Upper lobe of right lung (tissue), 1 donor: ENCODE measurements around the gene PTPRN2. TPM values are rescaled to one million over a fixed set of nuclear protein-coding genes. Genes with fewer than 3 reads are reported as not detected.

Experiments
- ATAC-seq: fragments of 200-7000 bp; cut with Tn5 transposase; one replicate; pipeline ENCODE4 v1.9.1; 2020; ENCODE audit warnings: mild to moderate bottlenecking, moderate library complexity
- DNase-seq: peaks from one replicate; pipeline ENCODE4 v3.0.0-alpha.2; 2020
- H3K27ac ChIP-seq: fragments of 200-600 bp; one replicate; pipeline ENCODE4 v1.8.0; 2022
- H3K27me3 ChIP-seq: fragments of 200-600 bp; one replicate; pipeline ENCODE4 v1.8.0; 2022; ENCODE audit warnings: mild to moderate bottlenecking
- H3K36me3 ChIP-seq: fragments of 200-600 bp; one replicate; pipeline ENCODE4 v1.8.0; 2022
- H3K4me1 ChIP-seq: fragments of 200-600 bp; one replicate; pipeline ENCODE4 v1.8.0; 2022
- H3K4me3 ChIP-seq: fragments of 200-600 bp; one replicate; pipeline ENCODE4 v1.8.0; 2022; ENCODE audit warnings: mild to moderate bottlenecking
- H3K9me3 ChIP-seq: fragments of 200-600 bp; one replicate; pipeline ENCODE4 v1.8.0; 2022
- intact Hi-C: fragments of 100-400 bp; cut with DNase I; formaldehyde crosslinking; loops from one replicate; pipeline ENCODE4 v1.11.0; 2022
- total RNA-seq: library from RNA; stranded (reverse); fragmentation: NEBNext Ultra II Directional; extraction: Animal tissue kit (Norgen Biotek cat#: 25700); gene quantifications from one replicate; pipeline ENCODE4 v1.2.1, GENCODE V29; 2021
- TF ChIP-seq, protein P1 (sequence below): fragments of 200-600 bp; IDR thresholded peaks from one replicate; pipeline ENCODE4 v1.8.0; 2022; ENCODE audit warnings: antibody characterized with exemption
- donor health status: DM: no; HTN: yes; CAD: no; lungs with severe emphysema.

Gene PTPRN2
- total RNA-seq, 1 donor from 2014 or later = 4.9 TPM

DNA sequence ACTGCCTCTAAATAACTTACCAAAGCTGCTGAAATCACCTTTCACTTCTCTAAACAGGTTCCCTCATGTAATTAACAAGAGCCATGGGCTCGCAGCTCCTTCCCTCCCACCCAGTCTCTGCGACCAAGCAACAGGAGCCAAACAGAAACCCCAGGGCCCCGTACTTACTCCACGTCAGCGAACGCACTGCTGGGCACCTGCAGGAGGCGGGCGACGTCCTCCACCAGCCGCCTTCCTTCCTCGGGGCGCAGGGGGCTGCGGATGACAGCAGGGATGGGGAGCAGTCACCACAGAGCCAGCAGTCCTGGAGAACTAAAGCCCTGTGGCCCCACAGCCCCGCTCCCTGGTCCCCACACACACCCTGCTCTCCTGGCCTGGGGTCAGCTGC is 477.0 kb downstream of the PTPRN2 start:
- DNase-seq (no peak), ATAC-seq (no peak)
- intact Hi-C loops = no loop called here
- no peaks in the 10 kb centered on the region for H3K27me3 ChIP-seq
- no peaks in the 10 kb centered on the region for H3K4me1 ChIP-seq
- no peaks in the 10 kb centered on the region for H3K36me3 ChIP-seq
- H3K4me3 ChIP-seq = no peak overlapping the region
- H3K27ac ChIP-seq = no peak overlapping the region
- H3K9me3 ChIP-seq = no peaks in the 10 kb centered on the region
- TF ChIP-seq, protein P1, sequence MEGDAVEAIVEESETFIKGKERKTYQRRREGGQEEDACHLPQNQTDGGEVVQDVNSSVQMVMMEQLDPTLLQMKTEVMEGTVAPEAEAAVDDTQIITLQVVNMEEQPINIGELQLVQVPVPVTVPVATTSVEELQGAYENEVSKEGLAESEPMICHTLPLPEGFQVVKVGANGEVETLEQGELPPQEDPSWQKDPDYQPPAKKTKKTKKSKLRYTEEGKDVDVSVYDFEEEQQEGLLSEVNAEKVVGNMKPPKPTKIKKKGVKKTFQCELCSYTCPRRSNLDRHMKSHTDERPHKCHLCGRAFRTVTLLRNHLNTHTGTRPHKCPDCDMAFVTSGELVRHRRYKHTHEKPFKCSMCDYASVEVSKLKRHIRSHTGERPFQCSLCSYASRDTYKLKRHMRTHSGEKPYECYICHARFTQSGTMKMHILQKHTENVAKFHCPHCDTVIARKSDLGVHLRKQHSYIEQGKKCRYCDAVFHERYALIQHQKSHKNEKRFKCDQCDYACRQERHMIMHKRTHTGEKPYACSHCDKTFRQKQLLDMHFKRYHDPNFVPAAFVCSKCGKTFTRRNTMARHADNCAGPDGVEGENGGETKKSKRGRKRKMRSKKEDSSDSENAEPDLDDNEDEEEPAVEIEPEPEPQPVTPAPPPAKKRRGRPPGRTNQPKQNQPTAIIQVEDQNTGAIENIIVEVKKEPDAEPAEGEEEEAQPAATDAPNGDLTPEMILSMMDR = no peak

DNA sequence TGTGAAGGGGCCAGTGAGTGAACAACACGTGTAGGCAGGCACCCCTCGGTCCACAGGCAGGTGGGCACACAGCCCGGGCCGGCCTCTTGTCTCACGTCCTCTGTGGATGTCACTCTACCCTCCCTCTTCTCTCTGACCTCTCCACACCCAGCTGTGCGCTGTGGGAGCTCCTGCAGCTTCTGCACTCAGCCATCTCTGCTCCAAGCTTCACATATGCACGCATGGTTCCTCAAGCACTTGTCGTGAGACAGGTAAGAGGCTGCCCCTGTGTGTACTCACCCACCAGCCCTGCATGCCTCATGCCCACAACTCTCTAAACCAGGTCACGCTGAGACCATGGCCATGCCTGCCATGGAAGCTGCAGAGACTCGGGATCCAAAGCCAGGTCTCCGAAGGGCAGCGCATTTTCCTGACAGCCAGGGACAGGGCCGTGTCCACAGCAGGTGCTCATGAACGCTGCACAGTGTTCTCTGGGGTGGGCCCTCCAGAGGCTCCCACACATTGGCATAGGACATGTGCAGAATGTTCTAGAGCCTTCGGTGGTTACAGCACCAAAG is 477.5 kb downstream of the PTPRN2 start:
- DNase-seq = no peak
- no peak for ATAC-seq
- intact Hi-C loops = no loop called here
- no peak overlapping the region for H3K27ac ChIP-seq
- no peaks in the 10 kb centered on the region for H3K27me3 ChIP-seq
- H3K9me3 ChIP-seq = no peaks in the 10 kb centered on the region
- no peaks in the 10 kb centered on the region for H3K36me3 ChIP-seq
- TF ChIP-seq, protein P1 = no peak
- no peaks in the 10 kb centered on the region for H3K4me1 ChIP-seq
- no peak overlapping the region for H3K4me3 ChIP-seq

- Histone ChIP-seq H3K4me3 (no peak overlapping the region), H3K36me3 (no peaks in the 10 kb centered on the region), H3K27ac (no peak overlapping the region), H3K27me3 (no peaks in the 10 kb centered on the region), H3K9me3 (no peaks in the 10 kb centered on the region), H3K4me1 (no peaks in the 10 kb centered on the region)
- intact Hi-C loops = no loop called here
- ATAC-seq (no peak), DNase-seq (no peak)
- TF ChIP-seq, protein P1 = no peak
Observed at GRCh38 chr7:158109364-158110033, 478.1 kb downstream of the PTPRN2 start.

- Histone ChIP-seq H3K9me3 (no peaks in the 10 kb centered on the region), H3K36me3 (no peaks in the 10 kb centered on the region), H3K4me1 (no peaks in the 10 kb centered on the region), H3K4me3 (no peak overlapping the region), H3K27ac (no peak overlapping the region), H3K27me3 (no peaks in the 10 kb centered on the region)
- intact Hi-C loops = no loop called here
- TF ChIP-seq, protein P1 = no peak
- DNase-seq = no peak
- no peak for ATAC-seq
Observed at GRCh38 chr7:158108646-158109293, 478.9 kb downstream of the PTPRN2 start.

DNA sequence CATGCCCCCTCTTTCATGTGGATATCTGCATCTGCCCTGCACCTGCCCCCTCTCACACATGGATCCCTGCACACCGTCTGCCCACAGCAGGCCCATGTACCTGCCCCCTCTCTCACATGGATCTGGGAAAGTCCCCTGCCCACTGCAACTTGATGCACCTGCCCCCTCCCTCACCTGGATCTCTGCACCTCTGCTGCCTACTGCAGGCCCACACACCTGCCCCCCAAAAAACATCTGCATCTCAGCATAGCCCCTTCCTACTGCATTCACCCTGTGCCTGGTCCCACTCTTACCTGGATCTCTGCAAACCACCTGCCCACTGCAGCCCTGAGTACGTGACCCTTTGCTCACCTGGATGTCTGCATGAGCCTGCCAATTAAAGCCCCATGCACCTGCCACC is 479.8 kb downstream of the PTPRN2 start:
- no peak overlapping the region for H3K4me3 ChIP-seq
- H3K27me3 ChIP-seq = no peaks in the 10 kb centered on the region
- DNase-seq (no peak), ATAC-seq (no peak)
- H3K9me3 ChIP-seq = no peaks in the 10 kb centered on the region
- TF ChIP-seq, protein P1 = no peak
- H3K27ac ChIP-seq = no peak overlapping the region
- H3K4me1 ChIP-seq = no peaks in the 10 kb centered on the region
- intact Hi-C loops = no loop called here
- no peaks in the 10 kb centered on the region for H3K36me3 ChIP-seq
